GM23338 (cell line): ENCODE data around the gene UBE2J1.

Source experiments
- EZH2 ChIP-seq: fragments of 200-600 bp; sonication (generic); IDR thresholded peaks from one replicate; pipeline ENCODE4 v1.8.0; 2017; ENCODE audit warnings: antibody characterized with exemption, mild to moderate bottlenecking, low read depth; ENCODE audit not compliant: unreplicated experiment
- EZH2phosphoT487 ChIP-seq: fragments of 200-600 bp; sonication (generic); IDR thresholded peaks from one replicate; pipeline ENCODE4 v1.8.1; 2018; ENCODE audit warnings: antibody characterized with exemption; ENCODE audit not compliant: unreplicated experiment
- POLR2AphosphoS5 ChIP-seq: IDR thresholded peaks from 2 replicates; pipeline ENCODE4 v1.6.1; 2016; ENCODE audit warnings: antibody characterized with exemption, low read depth
- ZNF114 ChIP-seq: fragments of 250-450 bp; sonication (Bioruptor Pico); IDR thresholded peaks from 2 replicates; pipeline ENCODE4 v1.5.0; 2020; ENCODE audit warnings: mild to moderate bottlenecking, moderate library complexity
- TF ChIP-seq, protein P1 (sequence below), 2 experiments: fragments of 200-600 bp in 1 of 2; sonication (generic) in 1 of 2; conservative IDR thresholded peaks; 2 replicates each; pipeline versions ENCODE4 v1.5.1 to v1.6.1; 2016 to 2017; ENCODE audit warnings: antibody characterized with exemption in 2 of 2, low read depth in 2 of 2, mild to moderate bottlenecking in 2 of 2, moderate library complexity in 1 of 2
- TF ChIP-seq, protein P2 (sequence below): fragments of 250-450 bp; sonication (Bioruptor Pico); IDR thresholded peaks from 2 replicates; pipeline ENCODE4 v1.5.0; 2020; ENCODE audit warnings: mild to moderate bottlenecking, moderate library complexity

DNA sequence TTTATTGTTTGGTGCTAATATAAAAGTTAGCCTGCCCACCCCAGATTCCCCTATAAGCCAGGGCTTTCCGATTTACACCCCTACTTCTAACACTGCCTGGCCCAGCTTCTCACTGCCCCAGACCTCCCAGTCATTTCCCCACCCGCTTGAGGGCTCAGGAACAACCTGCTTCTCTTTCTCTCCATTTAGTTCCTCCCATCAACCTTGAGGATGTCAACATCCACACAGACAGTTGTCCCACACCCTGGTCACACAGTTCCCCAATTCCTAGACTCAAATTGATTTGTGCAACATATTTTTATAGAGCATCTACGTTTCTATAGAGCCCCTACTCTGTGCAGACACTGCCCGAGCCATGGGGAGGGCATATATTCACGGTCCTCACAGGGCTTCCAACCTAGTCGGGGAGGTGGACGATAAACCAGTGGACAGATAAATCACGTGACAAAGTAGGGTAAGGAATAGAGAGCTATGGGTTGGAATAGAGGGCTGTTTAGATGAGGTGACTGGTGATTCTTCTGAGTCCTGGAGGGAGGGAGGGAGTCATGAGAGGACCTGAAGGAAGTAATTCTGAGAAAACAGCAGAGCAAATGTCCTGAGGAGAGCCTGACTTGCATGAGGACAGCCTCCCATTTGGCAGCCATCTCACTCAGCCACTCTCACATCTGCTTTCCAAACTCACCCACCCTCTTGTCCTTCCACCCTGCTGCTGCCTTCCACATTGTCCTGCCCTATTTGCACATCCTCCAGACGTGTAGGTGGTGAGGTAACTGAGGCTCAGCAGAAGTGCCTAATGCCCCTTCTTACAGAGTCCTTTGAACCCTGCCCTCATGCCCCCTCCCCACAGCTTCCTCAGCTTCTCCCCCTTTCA lies 43.8 kb downstream of the UBE2J1 start:
- TF ChIP-seq, protein P1, sequence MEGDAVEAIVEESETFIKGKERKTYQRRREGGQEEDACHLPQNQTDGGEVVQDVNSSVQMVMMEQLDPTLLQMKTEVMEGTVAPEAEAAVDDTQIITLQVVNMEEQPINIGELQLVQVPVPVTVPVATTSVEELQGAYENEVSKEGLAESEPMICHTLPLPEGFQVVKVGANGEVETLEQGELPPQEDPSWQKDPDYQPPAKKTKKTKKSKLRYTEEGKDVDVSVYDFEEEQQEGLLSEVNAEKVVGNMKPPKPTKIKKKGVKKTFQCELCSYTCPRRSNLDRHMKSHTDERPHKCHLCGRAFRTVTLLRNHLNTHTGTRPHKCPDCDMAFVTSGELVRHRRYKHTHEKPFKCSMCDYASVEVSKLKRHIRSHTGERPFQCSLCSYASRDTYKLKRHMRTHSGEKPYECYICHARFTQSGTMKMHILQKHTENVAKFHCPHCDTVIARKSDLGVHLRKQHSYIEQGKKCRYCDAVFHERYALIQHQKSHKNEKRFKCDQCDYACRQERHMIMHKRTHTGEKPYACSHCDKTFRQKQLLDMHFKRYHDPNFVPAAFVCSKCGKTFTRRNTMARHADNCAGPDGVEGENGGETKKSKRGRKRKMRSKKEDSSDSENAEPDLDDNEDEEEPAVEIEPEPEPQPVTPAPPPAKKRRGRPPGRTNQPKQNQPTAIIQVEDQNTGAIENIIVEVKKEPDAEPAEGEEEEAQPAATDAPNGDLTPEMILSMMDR (conservative IDR thresholded peaks at IDR 0.05; ENCODE audit: low read depth in 2 of 2), result no peak
- no peak for TF ChIP-seq POLR2AphosphoS5
- no peak for TF ChIP-seq EZH2
- no peak for TF ChIP-seq EZH2phosphoT487
- TF ChIP-seq ZNF114 (CRISPR knock-in tag), result no peak
- TF ChIP-seq, protein P2, sequence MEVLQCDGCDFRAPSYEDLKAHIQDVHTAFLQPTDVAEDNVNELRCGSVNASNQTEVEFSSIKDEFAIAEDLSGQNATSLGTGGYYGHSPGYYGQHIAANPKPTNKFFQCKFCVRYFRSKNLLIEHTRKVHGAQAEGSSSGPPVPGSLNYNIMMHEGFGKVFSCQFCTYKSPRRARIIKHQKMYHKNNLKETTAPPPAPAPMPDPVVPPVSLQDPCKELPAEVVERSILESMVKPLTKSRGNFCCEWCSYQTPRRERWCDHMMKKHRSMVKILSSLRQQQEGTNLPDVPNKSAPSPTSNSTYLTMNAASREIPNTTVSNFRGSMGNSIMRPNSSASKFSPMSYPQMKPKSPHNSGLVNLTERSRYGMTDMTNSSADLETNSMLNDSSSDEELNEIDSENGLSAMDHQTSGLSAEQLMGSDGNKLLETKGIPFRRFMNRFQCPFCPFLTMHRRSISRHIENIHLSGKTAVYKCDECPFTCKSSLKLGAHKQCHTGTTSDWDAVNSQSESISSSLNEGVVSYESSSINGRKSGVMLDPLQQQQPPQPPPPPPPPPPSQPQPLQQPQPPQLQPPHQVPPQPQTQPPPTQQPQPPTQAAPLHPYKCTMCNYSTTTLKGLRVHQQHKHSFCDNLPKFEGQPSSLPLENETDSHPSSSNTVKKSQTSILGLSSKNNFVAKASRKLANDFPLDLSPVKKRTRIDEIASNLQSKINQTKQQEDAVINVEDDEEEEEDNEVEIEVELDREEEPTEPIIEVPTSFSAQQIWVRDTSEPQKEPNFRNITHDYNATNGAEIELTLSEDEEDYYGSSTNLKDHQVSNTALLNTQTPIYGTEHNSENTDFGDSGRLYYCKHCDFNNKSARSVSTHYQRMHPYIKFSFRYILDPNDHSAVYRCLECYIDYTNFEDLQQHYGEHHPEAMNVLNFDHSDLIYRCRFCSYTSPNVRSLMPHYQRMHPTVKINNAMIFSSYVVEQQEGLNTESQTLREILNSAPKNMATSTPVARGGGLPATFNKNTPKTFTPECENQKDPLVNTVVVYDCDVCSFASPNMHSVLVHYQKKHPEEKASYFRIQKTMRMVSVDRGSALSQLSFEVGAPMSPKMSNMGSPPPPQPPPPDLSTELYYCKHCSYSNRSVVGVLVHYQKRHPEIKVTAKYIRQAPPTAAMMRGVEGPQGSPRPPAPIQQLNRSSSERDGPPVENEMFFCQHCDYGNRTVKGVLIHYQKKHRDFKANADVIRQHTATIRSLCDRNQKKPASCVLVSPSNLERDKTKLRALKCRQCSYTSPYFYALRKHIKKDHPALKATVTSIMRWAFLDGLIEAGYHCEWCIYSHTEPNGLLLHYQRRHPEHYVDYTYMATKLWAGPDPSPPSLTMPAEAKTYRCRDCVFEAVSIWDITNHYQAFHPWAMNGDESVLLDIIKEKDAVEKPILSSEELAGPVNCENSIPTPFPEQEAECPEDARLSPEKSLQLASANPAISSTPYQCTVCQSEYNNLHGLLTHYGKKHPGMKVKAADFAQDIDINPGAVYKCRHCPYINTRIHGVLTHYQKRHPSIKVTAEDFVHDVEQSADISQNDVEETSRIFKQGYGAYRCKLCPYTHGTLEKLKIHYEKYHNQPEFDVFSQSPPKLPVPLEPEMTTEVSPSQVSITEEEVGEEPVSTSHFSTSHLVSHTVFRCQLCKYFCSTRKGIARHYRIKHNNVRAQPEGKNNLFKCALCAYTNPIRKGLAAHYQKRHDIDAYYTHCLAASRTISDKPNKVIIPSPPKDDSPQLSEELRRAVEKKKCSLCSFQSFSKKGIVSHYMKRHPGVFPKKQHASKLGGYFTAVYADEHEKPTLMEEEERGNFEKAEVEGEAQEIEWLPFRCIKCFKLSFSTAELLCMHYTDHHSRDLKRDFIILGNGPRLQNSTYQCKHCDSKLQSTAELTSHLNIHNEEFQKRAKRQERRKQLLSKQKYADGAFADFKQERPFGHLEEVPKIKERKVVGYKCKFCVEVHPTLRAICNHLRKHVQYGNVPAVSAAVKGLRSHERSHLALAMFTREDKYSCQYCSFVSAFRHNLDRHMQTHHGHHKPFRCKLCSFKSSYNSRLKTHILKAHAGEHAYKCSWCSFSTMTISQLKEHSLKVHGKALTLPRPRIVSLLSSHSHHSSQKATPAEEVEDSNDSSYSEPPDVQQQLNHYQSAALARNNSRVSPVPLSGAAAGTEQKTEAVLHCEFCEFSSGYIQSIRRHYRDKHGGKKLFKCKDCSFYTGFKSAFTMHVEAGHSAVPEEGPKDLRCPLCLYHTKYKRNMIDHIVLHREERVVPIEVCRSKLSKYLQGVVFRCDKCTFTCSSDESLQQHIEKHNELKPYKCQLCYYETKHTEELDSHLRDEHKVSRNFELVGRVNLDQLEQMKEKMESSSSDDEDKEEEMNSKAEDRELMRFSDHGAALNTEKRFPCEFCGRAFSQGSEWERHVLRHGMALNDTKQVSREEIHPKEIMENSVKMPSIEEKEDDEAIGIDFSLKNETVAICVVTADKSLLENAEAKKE, result no peak
